Erythroblast (primary cell): ENCODE data around the gene KRTAP4-9.

Source experiments
- GATA1 ChIP-seq: IDR thresholded peaks from 2 replicates; pipeline ENCODE4 v1.6.1; 2011; ENCODE audit warnings: low read depth, mild to moderate bottlenecking, control low read depth, low read length, moderate library complexity
- POLR2A ChIP-seq: IDR thresholded peaks from 2 replicates; pipeline ENCODE4 v1.6.1; 2011; ENCODE audit warnings: mild to moderate bottlenecking, low read length

GRCh38 chr17:41131979-41132378 is 26.8 kb downstream of the KRTAP4-9 start:
- TF ChIP-seq POLR2A = no peak
- TF ChIP-seq GATA1 = no peak
